ENCODE measurements around the gene MYEF2. TPM values are rescaled to one million over a fixed set of nuclear protein-coding genes. Genes with fewer than 3 reads are reported as not detected.

MYEF2 gene
- total RNA-seq, 2 experiments from 2014 or later, result 44.0 to 107 TPM

- no peak overlapping the region for H3K4me3 ChIP-seq (ENCODE audit: low read depth, low read length, poor library complexity, severe bottlenecking)
- no peak overlapping the region for H3K27ac ChIP-seq (ENCODE audit: low read depth, low read length, poor library complexity, severe bottlenecking)
- TF ChIP-seq EZH2phosphoT487 (IDR thresholded peaks at IDR 0.05; ENCODE audit: borderline replicate concordance, low read depth, low read length) (no peak), CTCF (conservative IDR thresholded peaks at IDR 0.05; ENCODE audit: low read length) (no peak)
- DNase-seq (ENCODE audit: low spot score), result no peak
- H3K9me2 ChIP-seq (ENCODE audit: insufficient read depth, low read length), result no peaks in the 10 kb centered on the region
- ChIA-PET POLR2A (no interaction called here), CTCF (ENCODE audit: unreplicated experiment) (no interaction called here)
- H3K4me2 ChIP-seq (ENCODE audit: low read length), result no peak overlapping the region
- H3K36me3 ChIP-seq (ENCODE audit: insufficient read depth, low read length), result no peaks in the 10 kb centered on the region
- no peaks in the 10 kb centered on the region for H3K9me3 ChIP-seq (ENCODE audit: low read length)
- no peaks in the 10 kb centered on the region for H4K20me1 ChIP-seq (ENCODE audit: insufficient read depth, low read length)
- BruUV-seq (replicated peaks), result no TSS peak
- H3K79me2 ChIP-seq (ENCODE audit: insufficient read depth, low read depth, low read length), result no peaks in the 10 kb centered on the region
- intact Hi-C loops (cut with micrococcal nuclease; ENCODE audit: unreplicated experiment), result no loop called here
- no peak overlapping the region for H2AFZ ChIP-seq (ENCODE audit: low read length)
- no peaks in the 10 kb centered on the region for H3K4me1 ChIP-seq (ENCODE audit: insufficient read depth, low read length, poor library complexity, severe bottlenecking)
Observed at GRCh38 chr15:48097264-48097663, 80.8 kb downstream of the MYEF2 start.

GRCh38 chr15:48096813-48097212 is 81.3 kb downstream of the MYEF2 start:
- no peaks in the 10 kb centered on the region for H3K9me3 ChIP-seq (ENCODE audit: low read length)
- no TSS peak for BruUV-seq (replicated peaks)
- no peak overlapping the region for H3K27ac ChIP-seq (ENCODE audit: low read depth, low read length, poor library complexity, severe bottlenecking)
- H3K36me3 ChIP-seq (ENCODE audit: insufficient read depth, low read length), result no peaks in the 10 kb centered on the region
- H2AFZ ChIP-seq (ENCODE audit: low read length), result no peak overlapping the region
- H3K9me2 ChIP-seq (ENCODE audit: insufficient read depth, low read length), result no peaks in the 10 kb centered on the region
- no peak overlapping the region for H3K4me2 ChIP-seq (ENCODE audit: low read length)
- no peak for DNase-seq (ENCODE audit: low spot score)
- intact Hi-C loops (cut with micrococcal nuclease; ENCODE audit: unreplicated experiment), result no loop called here
- no peaks in the 10 kb centered on the region for H4K20me1 ChIP-seq (ENCODE audit: insufficient read depth, low read length)
- ChIA-PET POLR2A (no interaction called here), CTCF (ENCODE audit: unreplicated experiment) (no interaction called here)
- no peak overlapping the region for H3K4me3 ChIP-seq (ENCODE audit: low read depth, low read length, poor library complexity, severe bottlenecking)
- H3K4me1 ChIP-seq (ENCODE audit: insufficient read depth, low read length, poor library complexity, severe bottlenecking), result no peaks in the 10 kb centered on the region
- TF ChIP-seq EZH2phosphoT487 (IDR thresholded peaks at IDR 0.05; ENCODE audit: borderline replicate concordance, low read depth, low read length), result no peak
- TF ChIP-seq CTCF (conservative IDR thresholded peaks at IDR 0.05; ENCODE audit: low read length), result no peak
- no peaks in the 10 kb centered on the region for H3K79me2 ChIP-seq (ENCODE audit: insufficient read depth, low read depth, low read length)

- Histone ChIP-seq H3K9me2 (ENCODE audit: insufficient read depth, low read length) (no peaks in the 10 kb centered on the region), H2AFZ (ENCODE audit: low read length) (no peak overlapping the region), H4K20me1 (ENCODE audit: insufficient read depth, low read length) (no peaks in the 10 kb centered on the region), H3K4me2 (ENCODE audit: low read length) (no peak overlapping the region), H3K36me3 (ENCODE audit: insufficient read depth, low read length) (no peaks in the 10 kb centered on the region), H3K4me3 (ENCODE audit: low read depth, low read length, poor library complexity, severe bottlenecking) (no peak overlapping the region), H3K79me2 (ENCODE audit: insufficient read depth, low read depth, low read length) (no peaks in the 10 kb centered on the region), H3K27ac (ENCODE audit: low read depth, low read length, poor library complexity, severe bottlenecking) (no peak overlapping the region), H3K9me3 (ENCODE audit: low read length) (no peaks in the 10 kb centered on the region), H3K4me1 (ENCODE audit: insufficient read depth, low read length, poor library complexity, severe bottlenecking) (no peaks in the 10 kb centered on the region)
- TF ChIP-seq CTCF (conservative IDR thresholded peaks at IDR 0.05; ENCODE audit: low read length), result no peak
- TF ChIP-seq EZH2phosphoT487 (IDR thresholded peaks at IDR 0.05; ENCODE audit: borderline replicate concordance, low read depth, low read length), result no peak
- DNase-seq (ENCODE audit: low spot score), result no peak
- ChIA-PET CTCF (ENCODE audit: unreplicated experiment) (no interaction called here), POLR2A (no interaction called here)
- intact Hi-C loops (cut with micrococcal nuclease; ENCODE audit: unreplicated experiment), result no loop called here
- no TSS peak for BruUV-seq (replicated peaks)
Observed at GRCh38 chr15:48096355-48096786, 81.7 kb downstream of the MYEF2 start.
